Panc1 (cell line): ENCODE measurements around the gene SMG6. TPM values are rescaled to one million over a fixed set of nuclear protein-coding genes. Genes with fewer than 3 reads are reported as not detected.

ENCODE experiments used
- ATAC-seq: fragments of 200-7000 bp; cut with Tn5 transposase; 2 replicates; pipeline ENCODE4 v1.9.1; 2020; ENCODE audit warnings: mild to moderate bottlenecking, moderate library complexity
- BruUV-seq: library from RNA; stranded (reverse); fragments of 400-500 nt; replicated peaks from 2 replicates; lab custom pipeline; 2021; lab: Mats Ljungman, UMichigan
- CTCF ChIA-PET: fragments of 300-600 bp; sonication (Branson Sonifier 250); formaldehyde crosslinking; loops from one replicate; lab custom pipeline; 2022; ENCODE audit warnings: antibody characterized with exemption; lab: Charles Lee
- POLR2A ChIA-PET: fragments of 300-600 bp; sonication (Branson Sonifier 250); formaldehyde crosslinking; loops from one replicate; lab custom pipeline; 2022; ENCODE audit warnings: antibody characterized with exemption; lab: Charles Lee
- DNase-seq: peaks from one replicate; pipeline ENCODE4 v3.0.0-alpha.2; 2010; ENCODE audit warnings: low read depth, low spot score
- H3K27ac ChIP-seq: 2 replicates; pipeline ENCODE4 v1.5.1; 2011; ENCODE audit warnings: mild to moderate bottlenecking, low read length, inconsistent platforms
- H3K27me3 ChIP-seq: fragments of 200-500 bp; sonication (Bioruptor generic); 2 replicates; pipeline ENCODE4 v1.6.0; 2014; ENCODE audit warnings: low read length, inconsistent platforms; ENCODE audit not compliant: control insufficient read depth, insufficient read depth
- H3K36me3 ChIP-seq: fragments of 200-500 bp; sonication (Bioruptor generic); 2 replicates; pipeline ENCODE4 v1.5.1; 2014; ENCODE audit warnings: inconsistent platforms, mild to moderate bottlenecking, low read length, moderate library complexity; ENCODE audit not compliant: control insufficient read depth, insufficient read depth
- H3K4me1 ChIP-seq: 2 replicates; pipeline ENCODE4 v1.5.1; 2011; ENCODE audit warnings: inconsistent platforms, mild to moderate bottlenecking, low read length, moderate library complexity; ENCODE audit not compliant: control insufficient read depth, insufficient read depth
- H3K4me3 ChIP-seq, 2 experiments: 2 replicates each; pipeline ENCODE4 v1.5.1; 2011 to 2012; ENCODE audit warnings: low read depth in 2 of 2, low read length in 2 of 2, mild to moderate bottlenecking in 2 of 2, inconsistent platforms in 1 of 2, moderate library complexity in 1 of 2
- H3K9me3 ChIP-seq: fragments of 200-500 bp; sonication (Bioruptor generic); 2 replicates; pipeline ENCODE4 v1.5.1; 2014; ENCODE audit warnings: low read depth, mild to moderate bottlenecking, inconsistent platforms, low read length, moderate library complexity; ENCODE audit not compliant: control insufficient read depth, insufficient read depth
- CTCF ChIP-seq: fragments of 450-650 bp; IDR thresholded peaks from 2 replicates; pipeline ENCODE4 v1.5.1; 2017; ENCODE audit warnings: mild to moderate bottlenecking
- POLR2AphosphoS5 ChIP-seq: IDR thresholded peaks from 2 replicates; pipeline ENCODE4 v1.6.1; 2012; ENCODE audit warnings: mild to moderate bottlenecking, low read depth, low read length, moderate library complexity
- REST ChIP-seq, 2 experiments: IDR thresholded peaks; 2 replicates each; pipeline ENCODE4 v1.6.1; 2011 to 2012; ENCODE audit warnings: low read depth in 2 of 2, control low read depth in 1 of 2, low read length in 1 of 2, mild to moderate bottlenecking in 1 of 2, moderate library complexity in 1 of 2; ENCODE audit not compliant: insufficient read depth in 1 of 2
- SIN3A ChIP-seq: IDR thresholded peaks from 2 replicates; pipeline ENCODE4 v1.6.1; 2012; ENCODE audit warnings: low read depth, mild to moderate bottlenecking, low read length, moderate library complexity, borderline replicate concordance; ENCODE audit not compliant: insufficient read depth
- TCF7L2 ChIP-seq: IDR thresholded peaks from 2 replicates; pipeline ENCODE4 v1.6.1; 2011; ENCODE audit warnings: mild to moderate bottlenecking, low read depth, low read length, inconsistent platforms
- in situ Hi-C: cut with HindIII; loops from 2 replicates; pipeline ENCODE4 v1.10.0; 2016; ENCODE audit warnings: low sequenced_read_pairs, low pct_unique_long_range_greater_than_20kb
- intact Hi-C: fragments of 100-400 bp; cut with micrococcal nuclease; formaldehyde crosslinking; loops from one replicate; pipeline ENCODE4 v1.10.0; 2022; ENCODE audit not compliant: unreplicated experiment
- total RNA-seq: library from RNA; stranded (reverse); gene quantifications from one replicate; pipeline ENCODE4 v1.2.1, GENCODE V29; 2021; ENCODE audit not compliant: unreplicated experiment

Gene SMG6
- total RNA-seq, 1 experiment from 2014 or later = 17.8 TPM

GRCh38 chr17:2277429-2278170, 26.0 kb downstream of the SMG6 start:
- no peaks in the 10 kb centered on the region for H3K9me3 ChIP-seq
- in situ Hi-C loops = no loop called here
- no peaks in the 10 kb centered on the region for H3K27me3 ChIP-seq
- H3K27ac ChIP-seq = no peak overlapping the region
- BruUV-seq = no TSS peak
- peaks cover 10% of the 10 kb centered on the region for H3K36me3 ChIP-seq
- POLR2A ChIA-PET = no interaction called here
- H3K4me1 ChIP-seq = no peaks in the 10 kb centered on the region
- H3K4me3 ChIP-seq = no peak overlapping the region
- intact Hi-C loops = no loop called here
- TF ChIP-seq POLR2AphosphoS5 (no peak), CTCF (no peak), TCF7L2 (no peak), SIN3A (no peak), REST (IDR thresholded peaks at IDR 0.05; ENCODE audit: insufficient read depth in 1 of 2, low read depth in 2 of 2, low read length in 1 of 2) (no peak)
- no peak for ATAC-seq
- no peak for DNase-seq
- CTCF ChIA-PET = no interaction called here

DNA sequence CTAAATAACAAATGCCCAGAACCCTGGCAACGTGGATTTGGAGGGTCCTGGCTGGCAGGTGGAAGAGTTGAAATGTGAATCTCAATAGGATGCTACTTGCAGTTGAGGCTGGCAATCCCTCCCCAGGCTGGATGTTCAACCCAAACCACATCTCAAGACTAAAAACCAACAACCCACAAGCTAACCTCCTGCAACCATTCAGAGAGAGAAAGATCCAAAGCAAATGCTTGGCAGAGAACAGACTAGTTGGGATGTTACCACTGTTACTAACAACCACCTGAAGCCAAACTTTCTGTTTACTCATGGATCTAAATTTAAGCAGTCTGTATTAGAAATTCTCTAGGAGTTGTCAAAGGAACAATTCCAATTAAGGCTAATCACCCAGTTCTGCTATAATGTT, 27.9 kb downstream of the SMG6 start:
- peaks cover 5% of the 10 kb centered on the region for H3K36me3 ChIP-seq
- CTCF ChIA-PET = no interaction called here
- DNase-seq = no peak
- H3K27ac ChIP-seq = no peak overlapping the region
- no peak for TF ChIP-seq REST (IDR thresholded peaks at IDR 0.05; ENCODE audit: insufficient read depth in 1 of 2, low read depth in 2 of 2, low read length in 1 of 2)
- no peak for TF ChIP-seq POLR2AphosphoS5
- TF ChIP-seq TCF7L2 = no peak
- TF ChIP-seq CTCF = no peak
- no peak for TF ChIP-seq SIN3A
- intact Hi-C loops (no loop called here), in situ Hi-C loops (no loop called here)
- BruUV-seq = no TSS peak
- no peaks in the 10 kb centered on the region for H3K4me1 ChIP-seq
- no peak for ATAC-seq
- H3K27me3 ChIP-seq = no peaks in the 10 kb centered on the region
- H3K4me3 ChIP-seq = no peak overlapping the region
- no peaks in the 10 kb centered on the region for H3K9me3 ChIP-seq
- POLR2A ChIA-PET = no interaction called here
